Suprapubic skin (tissue), 4 donors: ENCODE results near the gene ADORA3.

Source experiments
- CTCF ChIP-seq, 2 donors: fragments of 200-600 bp in 1 of 2; fragments of 450-650 bp in 1 of 2; sonication (generic) in 1 of 2; IDR thresholded peaks; one replicate each; pipeline ENCODE4 v1.5.1; 2016 to 2019; ENCODE audit warnings: antibody characterized with exemption in 2 of 2, mild to moderate bottlenecking in 1 of 2, moderate library complexity in 1 of 2
- EP300 ChIP-seq: sonication (generic); formaldehyde crosslinking; IDR thresholded peaks from one replicate; pipeline ENCODE4 v1.6.1; 2017; ENCODE audit warnings: antibody characterized with exemption
- POLR2A ChIP-seq, 2 donors: fragments of 450-650 bp; IDR thresholded peaks; one replicate each; pipeline ENCODE4 v1.6.1; 2017; ENCODE audit warnings: antibody characterized with exemption in 2 of 2, mild to moderate bottlenecking in 2 of 2, moderate library complexity in 2 of 2
- POLR2AphosphoS5 ChIP-seq, 3 donors: sonication (generic); formaldehyde crosslinking; IDR thresholded peaks; one replicate each; pipeline ENCODE4 v1.6.1; 2017; ENCODE audit warnings: antibody characterized with exemption in 3 of 3

DNA sequence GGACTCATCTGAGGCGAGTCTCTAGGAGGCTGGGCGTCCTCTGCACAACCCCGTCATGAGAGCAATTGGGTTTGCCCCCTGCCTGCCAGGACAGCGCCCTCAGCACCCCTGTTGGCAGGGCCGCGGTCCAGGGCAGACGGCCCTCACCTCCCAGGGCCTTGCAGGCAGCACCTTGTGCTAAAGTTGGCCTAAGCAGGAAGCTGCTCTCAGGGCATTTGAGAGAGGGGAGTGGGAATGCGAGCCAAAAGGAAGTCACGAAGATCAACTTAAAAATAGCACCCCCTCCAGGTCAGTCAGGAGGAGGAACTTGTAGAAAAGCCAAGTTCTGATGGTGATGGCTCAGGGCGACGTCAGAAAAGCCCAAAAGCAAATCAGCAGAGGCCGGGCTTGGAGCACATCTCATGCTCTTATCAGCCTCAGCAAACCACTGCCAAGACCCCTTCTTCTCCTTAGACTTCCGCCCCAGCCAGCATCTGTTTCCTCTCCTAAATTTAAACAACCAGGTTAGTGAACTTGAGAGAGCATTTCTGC is 12.6 kb upstream of the ADORA3 start:
- TF ChIP-seq CTCF (IDR thresholded peaks at IDR 0.05): peak in 1 of 2 donors; percentile 8
- TF ChIP-seq POLR2A (IDR thresholded peaks at IDR 0.05): no peak
- TF ChIP-seq EP300: no peak
- TF ChIP-seq POLR2AphosphoS5 (IDR thresholded peaks at IDR 0.05): no peak
